GM21737 (cell line): ENCODE data around the gene RBM15B.

Experiments used
- ATAC-seq: cut with Tn5 transposase; IDR thresholded peaks from one replicate; pipeline ENCODE4 v1.9.1; 2021; ENCODE audit warnings: mild to moderate bottlenecking, moderate library complexity; ENCODE audit not compliant: unreplicated experiment

The RBM15B gene

GRCh38 chr3:51436998-51437639, 46.0 kb downstream of the RBM15B start:
- no peak for ATAC-seq

- no peak for ATAC-seq
Measured at GRCh38 chr3:51441282-51442030, 50.4 kb downstream of the RBM15B start.

- no peak for ATAC-seq
Measured at GRCh38 chr3:51445544-51446280, 54.6 kb downstream of the RBM15B start.
